ENCODE results near the gene DGCR2. TPM values are rescaled to one million over a fixed set of nuclear protein-coding genes. Genes with fewer than 3 reads are reported as not detected.
"Not testable (repeated sequence)": the region's sequence is repeated elsewhere in the genome, so short reads cannot be mapped to it uniquely, and the experiment has no call there.

DGCR2 gene
- total RNA-seq, 2 donors from 2014 or later, result 85.8 to 104 TPM

DNA sequence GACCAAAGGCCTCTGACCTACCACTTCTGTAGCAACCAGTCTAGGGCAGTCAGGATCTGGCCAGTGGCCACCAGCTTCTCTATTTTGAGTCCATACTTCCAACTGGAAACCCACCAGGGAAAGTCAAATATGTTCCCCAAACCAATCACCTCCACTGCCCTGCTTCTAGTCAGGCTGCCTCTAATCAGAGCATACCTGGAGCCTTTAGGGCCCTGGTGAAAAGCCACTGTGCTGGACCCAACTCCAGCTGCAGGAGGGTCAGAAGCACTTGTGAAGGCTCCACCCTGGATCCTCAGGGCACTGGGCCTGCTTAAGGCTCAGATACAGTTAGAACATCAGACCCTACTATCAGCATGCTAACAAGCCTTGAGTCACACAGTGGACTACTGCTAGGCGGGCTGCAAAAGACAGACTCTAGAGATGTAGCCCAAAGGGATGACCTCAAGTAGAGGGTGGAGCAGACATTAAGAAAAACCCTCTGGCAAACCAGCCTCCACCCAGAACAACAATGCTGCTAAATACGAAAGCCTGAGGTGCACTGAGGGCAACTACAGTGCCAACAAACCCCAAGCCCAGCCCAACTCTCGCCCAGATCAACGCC lies 69.2 kb downstream of the DGCR2 start:
- ATAC-seq, result no peak
- intact Hi-C loops (cut with DNase I, micrococcal nuclease), result no loop called here
- no peak for DNase-seq

DNA sequence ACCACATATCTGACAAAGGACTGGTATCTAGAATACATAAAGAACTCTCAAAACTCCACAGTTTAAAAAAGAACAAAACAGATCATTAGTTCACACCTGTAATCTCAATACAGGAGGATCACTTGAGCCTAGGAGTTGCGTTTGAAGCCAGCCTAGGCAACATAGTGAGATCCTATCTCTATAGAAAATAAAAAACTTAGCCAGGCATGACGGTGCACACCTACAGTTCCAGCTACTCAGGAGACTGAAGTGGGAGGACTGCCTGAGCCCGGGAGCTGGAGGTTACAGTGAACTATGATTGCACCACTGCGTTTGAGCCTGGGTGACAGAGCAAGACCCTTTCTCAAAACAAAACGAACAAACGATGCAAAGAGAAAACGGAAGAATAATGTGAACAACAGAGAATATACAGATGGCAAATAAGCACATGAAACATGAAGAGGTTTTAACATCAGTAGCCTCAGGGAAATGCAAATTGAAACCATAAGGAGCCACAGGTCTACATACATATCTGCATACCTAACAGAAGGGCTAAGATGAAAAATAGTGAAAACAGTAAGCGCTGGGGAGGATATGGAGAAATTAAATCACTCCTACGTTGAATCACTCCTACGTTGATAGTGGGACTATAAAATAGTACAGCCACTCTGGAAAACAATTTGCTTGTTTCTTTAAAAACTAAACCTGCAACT lies 70.7 kb downstream of the DGCR2 start:
- DNase-seq, result no peak
- no peak for ATAC-seq
- intact Hi-C loops (cut with DNase I, micrococcal nuclease), result no loop called here

DNA sequence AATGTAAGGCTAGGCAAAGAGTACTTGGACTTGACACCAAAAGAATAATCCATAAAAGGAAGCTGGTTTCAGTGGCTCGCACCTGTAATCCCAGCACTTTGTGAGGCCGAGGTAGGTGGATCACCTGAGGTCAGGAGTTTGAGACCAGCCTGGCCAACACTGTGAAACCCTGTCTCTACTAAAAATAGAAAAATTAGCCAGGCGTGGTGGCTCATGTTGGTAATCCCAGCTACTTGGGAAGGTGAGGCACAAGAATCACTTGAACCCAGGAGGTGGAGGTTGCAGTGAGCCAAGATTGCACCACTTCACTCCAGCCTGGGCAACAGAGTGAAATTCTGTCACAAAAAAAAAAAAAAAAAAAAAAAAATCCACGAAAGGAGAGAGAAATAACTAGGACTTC lies 71.4 kb downstream of the DGCR2 start:
- intact Hi-C loops (cut with DNase I, micrococcal nuclease); ATAC-seq; DNase-seq: not testable (repeated sequence)

DNA sequence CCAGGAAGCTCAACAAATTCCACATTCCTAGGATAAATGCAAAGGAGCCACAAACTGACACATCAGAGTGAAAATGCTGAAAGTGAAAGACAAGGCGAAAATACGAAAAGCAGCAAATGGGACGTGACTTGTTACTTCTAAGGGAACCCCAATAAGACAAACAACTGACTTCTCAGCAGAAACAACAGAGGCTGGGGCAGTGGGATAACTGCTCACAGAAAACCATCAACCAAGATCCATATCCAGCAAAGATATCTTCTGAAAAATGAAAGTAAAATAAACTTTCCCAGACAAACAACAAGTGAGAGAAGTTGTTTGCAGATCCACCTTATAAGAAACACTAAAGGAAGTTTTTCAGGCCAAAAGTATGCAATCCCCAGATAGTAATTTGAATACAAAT lies 72.1 kb downstream of the DGCR2 start:
- DNase-seq, result no peak
- intact Hi-C loops (cut with DNase I, micrococcal nuclease), result no loop called here
- no peak for ATAC-seq

DNA sequence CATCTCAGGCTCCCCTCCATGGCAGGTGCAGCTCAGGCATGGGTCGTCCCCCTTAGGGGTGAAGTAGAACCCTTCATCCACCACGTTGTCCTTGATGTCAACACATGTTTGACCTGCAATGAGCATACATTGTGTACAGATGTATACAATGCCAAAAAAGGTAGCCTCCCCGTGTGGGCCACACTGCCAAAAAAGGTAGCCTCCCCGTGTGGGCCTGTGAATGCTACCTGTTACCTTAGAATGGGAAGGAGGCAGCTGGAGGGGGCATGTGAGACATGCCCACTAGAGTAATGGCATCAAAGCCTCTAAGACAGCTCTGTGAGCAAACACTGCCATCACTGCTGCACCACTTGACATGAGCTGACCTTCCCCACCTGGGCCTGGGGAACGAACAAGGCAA lies 73.7 kb downstream of the DGCR2 start:
- DNase-seq (no peak), ATAC-seq (no peak)
- intact Hi-C loops (cut with DNase I, micrococcal nuclease), result no loop called here

DNA sequence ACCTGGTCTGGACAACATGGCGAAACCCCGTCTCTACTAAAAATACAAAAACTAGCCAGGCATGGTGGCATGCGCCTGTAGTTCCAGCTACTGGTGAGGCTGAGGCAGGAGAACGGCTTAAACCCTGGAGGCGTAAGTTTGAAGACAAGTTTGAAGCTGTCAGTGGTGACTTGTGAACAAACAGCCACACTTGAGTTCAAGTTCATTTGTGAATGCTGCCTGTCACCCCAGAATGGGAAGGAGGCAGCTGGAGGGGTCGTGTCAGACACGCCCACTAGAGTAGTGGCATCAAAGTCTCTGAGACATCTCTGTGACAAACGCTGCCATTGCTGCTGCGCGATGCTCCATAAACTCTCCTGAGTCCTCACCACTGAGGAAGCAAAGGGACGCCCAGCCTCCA lies 74.2 kb downstream of the DGCR2 start:
- intact Hi-C loops (cut with DNase I, micrococcal nuclease), result no loop called here
- ATAC-seq (no peak), DNase-seq (no peak)

DNA sequence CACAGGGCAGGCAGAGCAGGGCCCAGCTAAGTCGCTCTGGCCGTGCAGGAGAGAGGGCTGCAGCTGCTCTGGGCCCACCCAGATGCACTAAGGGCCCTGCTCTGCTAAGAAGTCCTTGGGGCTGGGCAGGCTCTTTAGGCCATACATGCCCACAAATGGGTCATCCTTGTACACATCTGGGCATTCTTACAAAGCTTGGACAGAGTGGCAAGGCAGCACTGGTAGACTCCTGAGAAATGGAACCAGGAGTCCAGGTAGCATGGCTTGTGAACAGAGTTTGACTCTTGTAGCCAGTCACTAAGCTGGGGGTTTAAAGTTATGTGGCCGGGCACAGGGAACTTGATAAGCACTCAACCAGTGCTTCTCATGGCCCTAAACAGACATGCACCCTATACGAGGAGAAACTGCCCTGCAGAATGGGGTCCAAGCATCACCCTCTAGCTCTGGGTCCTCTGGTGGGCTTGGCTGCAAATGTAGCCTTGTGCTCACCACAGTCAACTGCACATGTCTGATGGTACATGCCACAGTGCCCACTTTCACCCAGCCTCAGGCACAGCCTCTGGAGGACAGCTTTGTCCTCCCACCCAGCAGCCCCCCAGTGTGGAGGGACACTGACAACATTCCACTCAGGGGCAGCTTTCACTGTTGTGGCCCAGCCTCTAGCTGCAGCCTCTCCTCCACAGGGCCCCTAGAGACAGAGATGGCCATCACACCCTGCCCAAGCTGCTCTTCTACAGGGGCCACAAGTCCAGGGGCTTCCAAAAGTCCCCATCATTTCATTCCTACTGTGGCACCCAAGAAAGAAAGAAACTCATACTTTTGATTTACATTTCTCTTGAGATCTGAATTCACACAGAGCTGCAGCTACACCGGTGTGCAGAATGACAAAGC lies 75.2 kb downstream of the DGCR2 start:
- intact Hi-C loops (cut with DNase I, micrococcal nuclease), result no loop called here
- ATAC-seq, result no peak
- DNase-seq, result no peak

DNA sequence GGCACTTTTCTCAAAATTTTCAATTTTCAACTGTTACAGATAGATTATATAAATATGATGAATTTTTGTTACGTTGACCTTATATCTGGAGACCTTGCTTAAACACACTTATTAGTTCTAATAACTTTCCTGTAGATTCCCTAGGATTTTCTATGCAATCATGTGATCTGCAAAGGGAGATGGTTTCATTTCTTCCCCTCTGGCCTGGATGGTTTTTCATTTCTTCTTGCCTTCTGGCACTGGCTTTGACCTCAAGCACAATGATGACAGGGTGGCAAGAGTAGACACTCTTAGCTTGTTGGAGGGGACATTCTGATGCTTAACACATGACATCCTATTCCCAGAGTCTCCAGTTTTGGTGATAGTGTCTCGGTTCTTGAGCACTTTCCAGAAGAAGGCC lies 75.9 kb downstream of the DGCR2 start:
- ATAC-seq (no peak), DNase-seq (no peak)
- intact Hi-C loops (cut with DNase I, micrococcal nuclease), result no loop called here

DNA sequence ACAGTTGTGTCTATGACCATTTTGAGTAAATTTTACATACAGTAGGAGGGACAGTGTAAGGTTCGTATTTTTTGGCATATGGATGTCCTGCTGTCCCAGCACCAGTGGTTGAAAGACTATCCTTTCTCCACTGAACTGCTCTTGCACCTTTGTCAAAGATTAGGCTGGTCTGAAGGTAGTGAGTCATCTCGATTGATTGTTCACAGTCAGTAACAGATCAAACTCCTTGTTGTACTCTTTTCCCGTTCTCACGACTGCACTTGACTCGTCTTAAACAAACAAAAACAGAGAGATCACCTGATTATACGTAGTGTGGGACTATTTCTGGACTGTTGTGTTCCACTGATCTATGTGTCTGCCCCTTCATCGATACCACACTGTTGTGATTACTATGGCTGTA lies 77.1 kb downstream of the DGCR2 start:
- ATAC-seq, result no peak
- intact Hi-C loops (cut with DNase I, micrococcal nuclease), result no loop called here
- DNase-seq, result no peak

DNA sequence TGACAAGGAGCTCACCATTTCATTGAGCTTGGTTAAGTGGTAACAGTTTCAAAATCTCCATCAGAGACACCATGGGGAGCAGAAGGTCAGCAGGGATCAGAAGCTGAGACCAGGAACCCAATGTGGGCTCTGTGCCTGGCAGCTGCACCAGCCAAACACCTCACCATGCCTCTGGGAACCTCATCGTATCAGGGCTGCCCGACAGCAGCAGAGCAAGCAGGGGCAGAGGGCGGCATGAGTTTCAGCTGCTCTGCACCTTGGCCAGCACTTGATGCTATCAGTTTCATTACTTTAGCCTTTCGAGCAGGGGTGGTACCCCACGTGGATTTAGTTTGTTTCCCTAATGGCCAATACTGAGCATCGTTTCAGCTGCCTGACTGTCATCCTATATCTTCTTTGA lies 77.8 kb downstream of the DGCR2 start:
- intact Hi-C loops (cut with DNase I, micrococcal nuclease), result no loop called here
- DNase-seq (no peak), ATAC-seq (no peak)

DNA sequence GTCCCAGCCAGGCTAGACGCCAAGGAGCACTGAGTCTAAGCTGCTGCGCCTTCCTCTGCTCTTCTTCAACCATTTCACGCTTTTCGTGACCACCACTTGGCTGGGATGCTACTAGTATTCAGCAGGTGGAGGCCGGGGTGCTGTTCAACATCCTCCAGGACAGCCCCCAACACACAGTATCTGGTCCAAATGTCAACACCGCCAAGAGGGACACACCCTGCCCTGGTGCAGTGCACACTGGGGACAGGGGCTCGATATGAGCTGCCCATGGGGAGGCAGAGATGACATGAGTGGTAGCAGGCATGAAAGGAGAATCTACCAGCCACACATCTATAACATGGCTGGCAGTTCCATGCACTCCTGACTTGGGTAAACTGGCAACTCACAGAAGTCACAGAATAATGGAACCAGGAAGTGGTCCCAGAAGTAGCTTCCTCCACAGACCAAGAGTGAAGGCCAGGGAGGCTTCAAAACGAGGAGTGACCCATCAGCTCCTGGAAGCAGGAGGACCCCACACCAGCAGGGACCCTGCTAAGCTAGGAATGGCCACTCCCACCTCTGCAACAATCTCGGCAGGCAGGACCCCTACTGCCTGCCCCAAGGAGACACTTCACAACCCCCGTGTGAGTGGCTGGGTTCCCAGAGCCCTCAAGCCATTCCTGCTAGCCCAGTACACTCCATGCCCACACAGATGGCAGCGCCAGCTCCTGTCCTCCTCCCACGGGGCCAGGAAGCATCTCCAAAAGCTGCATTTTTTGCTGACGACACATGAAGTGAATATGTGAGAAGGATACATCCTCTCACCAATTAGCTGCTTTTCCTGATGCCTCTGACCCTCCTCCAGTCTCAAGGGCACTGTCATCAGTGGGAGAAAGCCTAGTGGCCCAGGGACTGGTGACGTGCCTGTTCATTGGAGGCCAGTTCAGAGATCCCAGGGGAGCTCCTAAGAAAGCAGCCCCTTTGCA lies 78.8 kb downstream of the DGCR2 start:
- intact Hi-C loops (cut with DNase I, micrococcal nuclease), result no loop called here
- ATAC-seq (no peak), DNase-seq (no peak)

DNA sequence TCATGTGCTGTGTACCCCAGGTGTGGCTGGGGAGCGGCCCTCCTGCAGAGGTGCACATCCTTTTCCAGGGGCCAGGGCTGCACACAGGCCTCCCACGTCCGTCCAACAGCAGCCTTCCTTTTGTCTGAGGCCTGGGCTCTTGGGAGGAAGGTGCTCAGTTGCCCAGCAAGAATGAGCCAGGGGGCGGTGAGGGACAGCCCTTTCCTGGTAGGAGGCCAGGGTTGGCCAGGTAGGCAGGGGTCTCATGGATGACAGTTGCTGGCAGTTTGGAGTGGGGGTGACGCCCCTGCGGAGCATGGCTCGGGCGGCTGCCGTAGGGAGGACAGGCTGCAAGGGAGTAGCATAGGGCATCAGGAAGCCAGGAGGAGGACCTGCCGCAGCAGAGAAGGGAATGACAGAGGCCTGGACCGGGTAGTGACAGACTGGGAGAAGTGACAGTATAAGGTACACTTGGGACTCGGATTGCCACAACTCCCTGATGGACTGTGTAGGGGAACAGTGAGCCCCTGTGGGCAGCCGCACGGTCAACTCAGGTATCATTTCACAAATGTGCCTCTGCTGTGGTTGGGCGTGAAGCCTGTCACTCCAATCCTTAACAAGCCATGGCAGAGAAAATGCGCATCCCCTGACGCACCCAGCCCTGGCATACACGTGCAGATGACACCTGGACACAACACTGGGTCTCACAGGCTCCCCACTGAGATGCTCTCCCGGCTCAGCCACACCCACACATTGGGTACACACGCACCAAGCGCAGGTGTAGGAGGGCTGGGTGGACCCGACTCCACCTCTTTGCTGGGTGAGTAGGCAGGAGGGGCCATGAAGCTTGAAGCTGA lies 79.7 kb downstream of the DGCR2 start:
- ATAC-seq, result no peak
- intact Hi-C loops (cut with DNase I, micrococcal nuclease), result no loop called here
- no peak for DNase-seq

DNA sequence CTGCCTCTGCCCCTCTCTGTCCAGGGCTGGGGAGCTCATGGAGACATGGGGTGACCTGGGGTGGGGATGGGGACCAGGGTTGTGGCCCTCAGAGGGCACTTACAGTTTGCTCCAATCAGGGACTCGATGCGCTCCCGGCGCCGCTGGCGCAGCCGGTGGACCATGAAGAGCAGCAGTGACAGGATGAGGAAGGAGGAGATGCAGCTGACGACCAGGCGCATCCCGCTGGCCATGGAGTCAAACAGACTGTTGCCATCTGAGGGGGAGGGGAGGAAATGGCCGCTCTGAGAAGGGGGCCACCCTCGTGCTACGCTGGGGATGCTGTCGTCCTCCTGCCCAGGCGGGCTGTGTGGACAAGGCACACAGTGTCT lies 80.5 kb downstream of the DGCR2 start:
- intact Hi-C loops (cut with DNase I, micrococcal nuclease), result no loop called here
- ATAC-seq, result no peak

DNA sequence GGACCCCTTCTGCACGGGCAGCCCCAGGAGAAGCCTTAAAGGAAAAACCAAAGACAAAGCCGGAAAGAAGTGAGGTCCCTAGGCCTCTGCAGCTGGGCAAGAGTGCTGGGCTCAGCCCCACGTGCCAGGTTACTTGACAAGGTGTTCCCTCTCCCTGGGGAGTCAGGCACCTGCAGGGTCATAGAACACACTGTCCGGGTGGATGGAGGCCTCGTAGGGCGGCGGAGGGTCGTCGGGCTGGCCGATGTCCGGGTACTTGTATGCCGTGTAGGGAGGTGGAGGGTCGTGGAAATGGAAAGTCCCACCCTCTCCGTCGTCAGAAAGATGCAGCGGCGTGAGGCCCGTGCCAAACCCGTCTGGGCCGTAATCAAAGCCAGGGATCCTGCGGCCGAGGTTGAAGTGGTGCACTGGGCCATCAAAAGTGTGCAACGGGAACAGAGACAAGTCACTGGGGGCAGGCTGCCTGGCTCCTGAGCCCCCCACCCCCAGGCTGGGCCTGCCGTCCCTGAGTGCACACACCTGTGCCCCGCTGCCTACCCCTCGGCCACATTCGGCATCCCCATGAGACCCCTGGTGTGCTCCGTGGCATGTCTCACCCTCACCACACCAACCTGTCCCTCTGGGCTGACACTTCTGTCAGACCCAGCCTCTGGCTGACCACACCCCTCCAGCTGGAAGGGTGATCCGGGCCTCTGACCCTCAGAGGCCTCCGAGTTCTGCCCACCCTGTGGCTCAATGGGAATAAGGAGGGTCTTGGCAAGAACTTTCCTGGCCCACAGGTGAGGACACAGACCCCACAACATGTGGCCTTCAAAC lies 81.1 kb downstream of the DGCR2 start:
- DNase-seq, result peak in 1 of 2 donors; percentile 4
- intact Hi-C loops (cut with DNase I, micrococcal nuclease), result no loop called here
- no peak for ATAC-seq

More for the DNA sequence above, 80.5 kb downstream of the DGCR2 start:
- no peak for DNase-seq

DNA sequence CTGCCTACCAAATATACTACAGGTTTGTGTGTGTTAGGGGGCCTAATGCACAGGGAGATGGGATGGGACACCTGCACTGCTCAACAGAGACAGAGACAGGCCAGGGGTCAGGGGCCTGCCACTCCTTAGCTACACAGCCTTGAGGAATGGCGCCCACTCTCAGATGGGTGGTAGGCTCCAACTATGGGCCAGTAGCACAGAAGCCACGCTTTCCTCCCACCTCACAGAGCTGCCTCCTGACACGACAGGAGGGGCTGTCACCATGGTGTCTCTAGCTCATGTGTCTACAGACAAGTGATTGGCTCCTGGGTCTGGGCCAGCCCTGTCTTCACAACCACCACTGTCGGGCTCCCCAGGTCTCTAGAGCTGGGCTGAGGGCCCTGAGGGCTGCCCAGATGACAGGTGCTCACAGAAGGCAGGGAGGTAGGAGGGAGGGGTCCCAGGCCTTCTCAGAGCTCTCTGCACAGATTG lies 81.8 kb downstream of the DGCR2 start:
- ATAC-seq, result no peak
- DNase-seq, result no peak
- intact Hi-C loops (cut with DNase I, micrococcal nuclease), result no loop called here

DNA sequence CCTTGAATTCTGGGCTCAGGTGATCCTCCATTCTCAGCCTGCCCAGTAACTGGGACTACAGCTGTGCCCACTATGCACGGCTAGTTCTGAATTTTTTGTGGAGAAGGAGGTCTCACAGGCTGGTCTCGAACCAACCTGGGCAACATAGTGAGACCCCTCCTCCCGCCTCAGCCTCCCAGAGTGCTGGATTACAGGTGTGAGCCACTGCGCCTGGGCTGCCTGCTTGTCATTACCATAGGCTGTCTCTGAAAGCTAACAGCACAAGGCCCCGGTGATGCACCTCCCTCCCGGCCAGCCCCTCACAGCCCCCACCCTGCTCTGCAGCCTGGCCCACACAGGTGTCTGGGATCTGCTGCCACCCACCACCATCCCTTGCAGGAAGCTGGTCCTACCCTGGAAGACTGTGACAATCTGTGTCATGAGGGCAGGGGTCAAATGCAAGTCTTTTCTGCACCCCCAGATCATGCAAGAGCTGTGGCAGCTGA lies 82.4 kb downstream of the DGCR2 start:
- no peak for DNase-seq
- no peak for ATAC-seq
- intact Hi-C loops (cut with DNase I, micrococcal nuclease), result no loop called here

DNA sequence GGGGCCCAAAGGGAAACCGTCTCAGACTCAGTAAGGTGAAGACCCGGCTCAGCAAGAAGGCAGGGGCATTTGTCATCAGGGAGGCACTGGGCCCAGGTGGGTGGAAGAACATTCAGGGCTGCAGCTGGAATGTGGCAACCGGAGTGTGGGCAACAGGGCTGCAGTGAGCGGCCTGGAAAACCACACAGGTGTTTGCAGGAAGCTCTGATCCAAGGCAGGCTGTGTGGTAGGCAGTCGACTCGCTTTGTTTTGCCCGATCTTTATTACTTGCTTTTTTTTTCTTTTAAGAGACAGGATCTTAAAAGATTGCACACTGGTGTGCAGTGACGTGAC lies 82.8 kb downstream of the DGCR2 start:
- ATAC-seq (no peak), DNase-seq (no peak)
- intact Hi-C loops (cut with DNase I, micrococcal nuclease), result no loop called here

All from left colon (tissue), 2 donors.